CD4-positive, alpha-beta T cell treated with Interleukin-10 for 1 hour (primary cell): ENCODE data around the gene COMT.

Experiments used
- DNase-seq: peaks from one replicate; pipeline ENCODE4 v3.0.0-alpha.2; 2020

The COMT gene

DNA sequence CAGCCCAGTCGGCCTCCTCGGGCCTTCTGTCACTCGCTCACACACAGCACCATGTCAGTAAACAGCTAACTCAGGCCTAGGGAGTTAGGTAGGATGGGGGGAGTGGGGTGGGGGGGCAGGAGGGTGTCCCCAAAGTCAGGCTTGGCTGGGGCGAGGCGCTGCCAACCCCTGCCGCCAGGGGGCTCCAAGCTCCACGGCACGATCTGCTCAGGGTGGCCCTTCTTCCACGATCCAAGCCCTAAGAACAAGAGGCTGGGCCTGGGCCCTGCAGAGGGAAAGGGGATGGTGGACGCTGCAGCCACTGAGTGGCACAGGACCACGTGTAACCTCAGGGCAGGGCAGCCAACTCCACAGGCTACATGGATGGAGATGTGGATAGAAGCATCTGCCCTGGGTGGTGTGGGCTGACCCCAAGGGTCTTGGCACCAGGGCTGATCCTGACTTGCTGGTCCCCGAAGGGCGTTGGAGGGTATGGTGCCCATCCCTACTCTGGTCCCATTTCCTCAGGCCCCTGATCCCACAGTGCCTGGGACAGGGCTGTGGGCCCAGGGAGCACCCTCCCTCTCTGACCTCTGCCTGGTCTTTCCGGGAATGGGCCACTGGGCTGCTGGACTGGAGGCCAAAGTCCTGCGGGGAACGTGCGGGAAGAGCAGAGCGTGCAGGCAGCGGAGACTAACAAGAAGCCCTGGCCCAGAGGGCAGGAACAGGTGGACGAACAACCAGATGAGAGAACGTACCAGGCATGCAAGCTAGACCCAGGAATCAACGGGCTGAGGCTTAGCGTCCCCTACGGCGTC is 29.1 kb downstream of the COMT start:
- peak; percentile 81 for DNase-seq

GRCh38 chr22:19971276-19972124 is 29.9 kb downstream of the COMT start:
- DNase-seq = no peak

DNA sequence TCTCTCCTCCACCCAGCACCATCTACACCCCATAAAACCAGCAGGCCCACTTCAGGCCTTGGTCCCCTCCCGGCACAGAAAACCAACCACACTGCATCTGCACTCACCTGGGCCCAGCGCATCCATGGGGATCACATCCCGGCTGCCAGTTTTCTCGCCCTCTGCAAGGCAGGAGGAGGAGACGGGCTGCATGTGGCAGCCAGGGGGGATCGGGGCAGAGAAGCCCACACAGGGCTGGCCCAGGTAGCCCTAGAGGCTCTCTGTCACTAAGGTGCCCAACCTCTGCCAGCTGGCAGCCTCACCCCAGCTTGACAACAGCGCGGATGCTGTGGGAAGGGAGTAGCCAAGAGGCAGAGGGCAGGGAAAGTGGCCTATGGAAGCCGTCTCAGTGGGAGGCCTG is 30.7 kb downstream of the COMT start:
- DNase-seq = no peak

DNA sequence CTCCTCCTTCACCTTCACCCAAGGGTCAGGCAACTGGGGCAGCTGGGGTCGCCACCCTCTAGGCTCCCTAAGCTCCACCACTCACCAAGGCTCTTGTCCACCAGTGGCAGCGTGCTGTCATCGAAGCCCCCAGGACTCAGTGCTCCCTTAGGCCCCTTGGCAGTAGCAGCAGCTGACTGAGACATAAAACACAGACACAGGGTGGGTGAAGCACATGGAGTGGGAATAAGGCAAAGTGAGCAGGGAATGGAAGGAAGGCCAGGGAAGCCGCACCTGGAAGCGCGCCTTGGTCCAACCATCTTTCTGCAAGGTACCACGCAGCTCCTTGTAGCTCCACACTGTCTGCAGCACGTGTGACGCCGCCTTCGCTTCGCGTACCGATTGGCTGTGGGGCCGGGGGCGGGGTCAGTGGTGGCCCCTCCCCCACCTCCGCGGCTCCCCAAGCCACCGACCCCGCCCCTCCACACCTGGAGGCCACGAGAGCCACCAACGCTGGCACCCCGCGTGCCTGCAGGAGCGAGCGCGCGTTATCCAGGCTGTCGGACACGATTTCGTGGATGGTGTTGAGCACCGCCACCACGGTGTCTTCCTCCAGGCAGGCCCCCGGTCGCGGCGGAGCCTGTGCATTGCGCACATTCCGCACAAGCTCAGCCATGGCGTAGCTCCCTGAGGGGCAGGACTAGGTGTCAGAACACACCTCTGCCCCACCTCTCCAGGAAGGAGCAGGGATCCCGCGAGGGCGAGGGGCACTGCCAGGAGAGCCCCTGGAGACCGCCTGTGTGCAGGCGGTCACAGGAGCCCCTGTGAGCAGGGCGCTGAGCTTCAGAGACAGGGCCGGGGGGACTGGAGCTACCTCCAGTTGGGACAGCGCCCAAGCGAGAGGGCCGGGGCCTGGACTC is 31.3 kb downstream of the COMT start:
- DNase-seq = no peak

DNA sequence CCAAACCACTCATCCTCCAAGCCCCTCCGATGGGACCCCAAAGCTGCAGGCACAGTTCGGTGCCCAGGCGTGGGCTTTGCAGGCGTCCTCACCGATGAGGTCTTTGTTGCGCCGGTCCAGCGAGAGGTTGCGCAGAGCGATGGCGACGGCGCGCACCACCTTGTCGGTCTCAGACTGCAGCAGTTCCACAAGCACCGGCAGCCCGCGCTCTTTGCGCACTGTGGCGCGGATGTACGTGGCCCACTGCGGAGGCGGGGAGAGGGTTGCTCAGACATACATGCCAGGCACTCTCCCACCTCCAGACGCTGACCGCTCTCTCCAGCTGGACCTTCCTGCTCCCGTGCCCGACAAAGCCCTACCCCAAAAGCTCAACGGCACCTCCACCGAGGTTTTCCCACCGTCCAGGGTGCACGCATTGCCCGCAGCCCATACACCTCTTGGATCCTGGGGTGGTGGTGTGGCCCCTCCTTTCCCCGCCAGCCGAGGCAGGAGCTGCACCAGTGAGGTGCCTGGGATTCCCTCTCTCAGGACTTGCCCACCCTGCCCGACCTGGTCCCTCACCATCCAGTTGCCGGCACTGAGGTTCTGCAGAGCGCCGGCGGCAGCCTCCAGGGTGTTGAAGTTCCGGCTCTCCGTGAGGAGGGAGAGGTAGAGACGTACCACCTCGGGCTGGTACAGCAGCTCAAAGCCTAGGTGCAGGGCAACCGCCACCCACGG is 32.1 kb downstream of the COMT start:
- no peak for DNase-seq

GRCh38 chr22:19974268-19974861 is 32.8 kb downstream of the COMT start:
- DNase-seq = peak; percentile 33

- no peak for DNase-seq
Observed at GRCh38 chr22:19974935-19975706, 33.5 kb downstream of the COMT start.

GRCh38 chr22:19975707-19976035 is 34.1 kb downstream of the COMT start:
- no peak for DNase-seq

DNA sequence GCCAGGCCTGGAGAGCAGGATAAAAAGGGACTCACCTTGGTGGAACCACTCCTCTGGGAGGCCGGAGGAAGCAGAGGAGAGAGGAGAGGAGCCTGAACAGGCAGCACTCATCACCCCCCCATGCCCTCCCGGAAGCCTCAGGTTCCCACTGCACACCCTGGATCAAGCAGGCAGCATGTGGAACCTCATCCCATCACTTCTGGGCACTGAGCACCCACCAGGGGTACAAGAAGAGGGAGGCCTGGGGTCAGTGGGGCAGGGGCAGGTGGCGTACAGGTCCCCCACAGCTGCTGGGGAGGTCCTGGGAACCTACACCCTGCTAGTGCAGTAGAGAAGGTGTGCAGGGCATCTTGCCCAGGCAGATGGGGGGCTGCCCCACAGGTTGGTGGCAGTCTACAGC is 35.1 kb downstream of the COMT start:
- DNase-seq = no peak

- DNase-seq = no peak
Observed at GRCh38 chr22:19977296-19978243, 36.0 kb downstream of the COMT start.

DNA sequence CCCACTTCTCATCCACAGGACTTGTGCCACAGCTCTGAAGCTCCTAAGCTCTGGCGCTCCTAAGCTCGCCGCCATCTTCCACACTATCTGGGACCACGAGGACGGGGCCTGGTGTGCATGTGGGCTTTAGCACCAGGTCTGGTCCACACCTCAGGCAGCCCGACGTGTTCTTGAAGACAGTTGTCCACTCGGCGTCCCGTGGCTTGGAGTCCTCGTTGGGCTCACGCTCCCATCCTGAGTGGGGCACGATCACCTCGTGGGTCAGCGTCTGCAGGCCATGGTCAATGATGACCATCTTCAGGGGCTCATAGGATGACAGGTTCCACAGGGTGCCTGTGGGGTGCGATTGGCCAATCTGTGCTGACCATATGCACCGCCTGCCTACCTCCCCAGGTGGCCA is 37.2 kb downstream of the COMT start:
- no peak for DNase-seq

- DNase-seq = no peak
Observed at GRCh38 chr22:19979712-19980493, 38.3 kb downstream of the COMT start.

DNA sequence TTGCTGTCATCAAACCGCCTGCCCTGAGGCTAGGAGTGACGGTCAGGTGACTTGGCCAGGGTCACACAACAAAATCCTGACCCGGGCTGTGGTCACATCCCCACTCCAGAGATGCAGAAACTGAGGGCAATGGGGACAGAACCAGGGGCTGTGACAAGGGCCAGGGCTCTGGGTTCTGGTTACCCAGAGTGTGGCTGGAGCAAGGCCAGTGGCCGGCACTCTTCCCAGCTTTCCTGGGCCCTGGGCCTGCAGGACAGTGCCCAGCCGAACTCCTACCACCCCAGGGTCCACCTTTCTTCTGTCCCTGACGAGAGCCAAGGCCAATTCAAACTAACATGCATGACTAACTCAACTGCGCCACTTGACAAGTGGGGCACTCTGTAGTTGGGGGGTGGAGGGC is 39.2 kb downstream of the COMT start:
- no peak for DNase-seq

DNA sequence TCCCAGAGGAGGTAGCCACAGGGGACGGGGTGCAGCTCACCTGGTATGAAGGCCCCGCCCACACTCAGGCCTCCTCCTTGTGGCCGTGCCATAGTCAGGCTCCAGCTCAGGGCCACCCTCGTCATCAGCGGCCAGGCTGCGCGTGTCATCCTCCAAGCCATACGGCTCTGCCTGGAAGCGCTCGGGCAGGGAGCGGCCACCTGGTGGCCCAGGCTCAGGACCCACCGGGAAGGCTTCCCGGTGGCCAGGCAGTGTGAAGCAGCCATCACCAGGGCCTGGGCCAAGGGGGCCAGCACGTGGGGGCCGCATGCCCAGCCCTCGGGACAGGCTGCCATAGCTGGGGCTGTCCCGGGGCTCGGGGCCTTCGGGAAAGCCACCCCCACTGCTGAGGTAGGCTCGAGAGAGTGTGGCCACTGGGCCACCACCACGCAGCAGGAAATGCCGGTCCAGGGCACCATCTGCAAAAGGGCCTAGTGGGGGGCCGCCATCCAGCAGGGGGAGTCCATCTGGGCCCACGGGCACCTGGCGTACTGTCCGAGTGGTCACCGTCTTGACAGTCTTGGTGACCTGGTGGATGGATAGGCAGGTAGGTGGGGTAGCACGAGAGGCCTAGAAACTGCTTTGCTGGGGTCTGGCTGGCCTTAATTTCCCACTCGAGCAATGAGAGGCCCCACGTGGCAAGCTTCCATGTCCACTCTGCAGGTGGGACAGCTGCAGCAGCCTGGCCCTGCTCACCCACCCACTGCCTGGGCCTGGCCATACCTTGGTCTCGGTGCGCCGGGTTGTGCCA is 39.8 kb downstream of the COMT start:
- no peak for DNase-seq

- no peak for DNase-seq
Observed at GRCh38 chr22:19981961-19982920, 40.7 kb downstream of the COMT start.

DNA sequence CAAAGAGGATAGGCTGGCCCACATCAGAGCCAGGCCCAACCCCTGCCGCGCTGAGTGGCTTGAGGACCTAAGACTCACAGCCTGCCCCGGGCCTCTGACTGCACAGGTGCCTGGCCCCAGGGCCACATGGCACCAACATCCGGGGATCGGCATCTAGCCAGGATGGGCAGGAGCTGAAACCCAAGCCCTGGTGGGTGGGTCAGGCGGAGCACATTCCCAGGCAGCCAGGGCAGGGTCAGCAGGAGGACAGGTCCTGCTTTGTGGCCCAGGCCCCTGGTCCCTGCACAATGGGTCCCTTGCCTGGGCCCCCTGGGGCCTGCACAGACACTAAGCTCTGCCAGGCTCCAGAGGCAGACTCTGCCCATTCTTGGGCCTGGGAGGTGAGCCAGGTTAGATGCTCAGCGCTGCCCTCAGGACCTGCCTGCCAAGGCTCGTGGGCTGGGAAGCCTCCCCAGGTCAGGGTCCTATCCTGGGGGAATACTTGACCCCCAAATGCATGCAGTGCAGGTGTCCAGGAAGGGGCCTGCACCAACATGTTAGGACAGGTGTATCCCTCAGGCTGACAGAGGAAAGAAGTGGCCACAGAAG is 41.5 kb downstream of the COMT start:
- no peak for DNase-seq

DNA sequence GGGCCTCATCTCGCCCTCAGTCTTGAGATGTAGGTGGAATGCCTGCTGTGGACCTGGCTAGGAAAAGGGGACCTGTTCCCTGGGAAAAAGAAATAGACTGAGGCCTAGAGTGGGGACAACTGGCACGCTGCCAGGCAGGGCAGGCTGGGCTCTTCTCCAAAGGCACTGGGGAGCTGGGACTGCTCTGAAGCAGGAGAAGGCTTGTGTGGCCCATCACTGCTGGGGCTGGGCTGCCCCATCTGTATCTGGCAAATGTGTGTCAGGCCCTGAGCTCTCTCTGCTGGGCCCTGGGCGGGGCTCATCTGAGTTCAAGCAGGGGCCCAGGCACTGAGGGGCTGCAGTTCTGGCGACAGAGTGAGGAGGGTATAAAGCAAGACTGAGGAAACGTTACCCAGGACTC is 42.2 kb downstream of the COMT start:
- DNase-seq = no peak
